ENCODE data around the gene CST2. TPM values are rescaled to one million over a fixed set of nuclear protein-coding genes. Genes with fewer than 3 reads are reported as not detected.

CST2 gene
- total RNA-seq, 1 experiment from 2014 or later = not detected

DNA sequence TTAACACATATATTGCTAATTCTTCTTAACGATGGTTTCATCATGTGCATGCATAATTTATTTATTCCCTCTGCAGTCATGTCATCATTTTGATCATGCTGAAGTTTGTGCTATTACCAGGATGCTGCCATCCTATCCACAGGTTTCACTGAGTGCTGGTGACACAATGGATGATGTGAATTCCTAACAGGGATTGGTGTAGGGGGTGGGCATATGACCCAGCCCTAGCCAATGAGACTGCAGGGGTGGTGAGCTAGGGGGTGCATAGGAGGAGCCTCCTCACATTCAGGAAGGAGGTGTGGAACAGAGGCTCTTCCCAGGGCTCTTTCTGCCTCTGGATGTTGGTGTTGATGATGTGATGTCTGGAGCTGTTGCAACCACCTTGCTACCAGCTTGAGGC lies 45.5 kb upstream of the CST2 start:
- H3K27ac Mint-ChIP-seq = no peak overlapping the region
- Histone ChIP-seq H3K14ac (ENCODE audit: insufficient read depth, low read length) (no peak overlapping the region), H3K4ac (ENCODE audit: low read depth, low read length) (no peak overlapping the region), H2BK5ac (ENCODE audit: insufficient read length, low read length) (no peak overlapping the region), H3K27ac (ENCODE audit: insufficient read length, low read depth, low read length) (no peak overlapping the region), H3K4me1 (ENCODE audit: insufficient read depth, low read length) (peaks cover 21% of the 10 kb centered on the region; the same call in 1 of the 2 replicates), H3K9me3 (ENCODE audit: control insufficient read depth, low read depth, low read length) (no peaks in the 10 kb centered on the region), H3K23me2 (ENCODE audit: insufficient read length, low read depth, low read length, poor library complexity, severe bottlenecking) (no peaks in the 10 kb centered on the region), H4K20me1 (ENCODE audit: control insufficient read depth, insufficient read depth, insufficient read length) (no peaks in the 10 kb centered on the region), H3T11ph (ENCODE audit: low read length) (no peak overlapping the region), H3K23ac (ENCODE audit: insufficient read length, low read depth, low read length) (no peak overlapping the region), H3K27me3 (ENCODE audit: insufficient read depth, low read length) (no peaks in the 10 kb centered on the region), H2AK5ac (ENCODE audit: insufficient read length, low read length) (no peak overlapping the region), H4K91ac (ENCODE audit: insufficient read length, low read depth, low read length) (no peak overlapping the region), H3K18ac (ENCODE audit: insufficient read length, low read depth, low read length) (no peak overlapping the region), H3K9ac (ENCODE audit: extremely low read depth, insufficient read length, low read length) (no peak overlapping the region), H3K79me1 (ENCODE audit: insufficient read depth, low read depth, low read length, poor library complexity, severe bottlenecking) (no peaks in the 10 kb centered on the region), H3K79me2 (ENCODE audit: insufficient read depth, low read length) (no peaks in the 10 kb centered on the region), H4K8ac (replicated peaks; ENCODE audit: insufficient read length, low read depth, low read length) (no peak overlapping the region), H3K56ac (ENCODE audit: insufficient read length, low read depth, low read length) (no peak overlapping the region), H4K5ac (ENCODE audit: insufficient read length, low read depth, low read length) (no peak overlapping the region), H2AFZ (ENCODE audit: low read length) (no peak overlapping the region), H2BK12ac (ENCODE audit: insufficient read length, low read depth, low read length) (no peak overlapping the region), H2BK120ac (ENCODE audit: low read depth, low read length, poor library complexity, severe bottlenecking) (no peak overlapping the region), H2BK20ac (ENCODE audit: low read depth, low read length, poor library complexity, severe bottlenecking) (no peak overlapping the region), H2BK15ac (ENCODE audit: low read depth, low read length) (no peak overlapping the region), H3K4me2 (ENCODE audit: insufficient read depth, insufficient read length, low read length) (no peak overlapping the region)
- WGBS (ENCODE audit: extremely low coverage, insufficient read length, low lambda C conversion rate) = no CpG with 5 or more reads among the region's 1 CpG
- peaks cover 60 to 65% of the 10 kb centered on the region in 2 experiments for H3K4me1 Mint-ChIP-seq
- H3K4me3 Mint-ChIP-seq = no peak overlapping the region
- H3K36me3 Mint-ChIP-seq (ENCODE audit: insufficient read depth in 1 of 3, low read depth in 3 of 3) = no peaks in the 10 kb centered on the region; a peak in 1 of 7 replicates
- DNase-seq = no peak
- no peaks in the 10 kb centered on the region; a peak in 2 of 5 replicates for H3K9me3 Mint-ChIP-seq
- peaks cover 1% of the 10 kb centered on the region for H3K27me3 Mint-ChIP-seq (ENCODE audit: low read depth)
- TF ChIP-seq, protein P1, sequence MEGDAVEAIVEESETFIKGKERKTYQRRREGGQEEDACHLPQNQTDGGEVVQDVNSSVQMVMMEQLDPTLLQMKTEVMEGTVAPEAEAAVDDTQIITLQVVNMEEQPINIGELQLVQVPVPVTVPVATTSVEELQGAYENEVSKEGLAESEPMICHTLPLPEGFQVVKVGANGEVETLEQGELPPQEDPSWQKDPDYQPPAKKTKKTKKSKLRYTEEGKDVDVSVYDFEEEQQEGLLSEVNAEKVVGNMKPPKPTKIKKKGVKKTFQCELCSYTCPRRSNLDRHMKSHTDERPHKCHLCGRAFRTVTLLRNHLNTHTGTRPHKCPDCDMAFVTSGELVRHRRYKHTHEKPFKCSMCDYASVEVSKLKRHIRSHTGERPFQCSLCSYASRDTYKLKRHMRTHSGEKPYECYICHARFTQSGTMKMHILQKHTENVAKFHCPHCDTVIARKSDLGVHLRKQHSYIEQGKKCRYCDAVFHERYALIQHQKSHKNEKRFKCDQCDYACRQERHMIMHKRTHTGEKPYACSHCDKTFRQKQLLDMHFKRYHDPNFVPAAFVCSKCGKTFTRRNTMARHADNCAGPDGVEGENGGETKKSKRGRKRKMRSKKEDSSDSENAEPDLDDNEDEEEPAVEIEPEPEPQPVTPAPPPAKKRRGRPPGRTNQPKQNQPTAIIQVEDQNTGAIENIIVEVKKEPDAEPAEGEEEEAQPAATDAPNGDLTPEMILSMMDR (conservative IDR thresholded peaks at IDR 0.05) = no peak
